DND-41 (cell line): ENCODE results near the gene AP1G2.

Experiments
- ATAC-seq: fragments of 200-7000 bp; cut with Tn5 transposase; 3 replicates; pipeline ENCODE4 v1.9.1; 2021; ENCODE audit warnings: low read depth; ENCODE audit not compliant: insufficient read depth
- DNase-seq: peaks from one replicate; pipeline ENCODE4 v3.0.0-alpha.2; 2020
- H2AFZ ChIP-seq: 2 replicates; pipeline ENCODE4 v1.6.0; 2012; ENCODE audit warnings: low read depth, low read length
- H3K27ac ChIP-seq: 2 replicates; pipeline ENCODE4 v1.5.1; 2012; ENCODE audit warnings: low read length, inconsistent platforms
- H3K27me3 ChIP-seq: fragments of 200-600 bp; sonication (generic); 2 replicates; pipeline ENCODE4 v1.6.0; 2012; ENCODE audit warnings: low read length, mild to moderate bottlenecking, inconsistent platforms; ENCODE audit not compliant: insufficient read depth, poor library complexity
- H3K36me3 ChIP-seq: 2 replicates; pipeline ENCODE4 v1.5.1; 2012; ENCODE audit warnings: low read length, inconsistent platforms; ENCODE audit not compliant: insufficient read depth
- H3K4me1 ChIP-seq: 2 replicates; pipeline ENCODE4 v1.5.1; 2012; ENCODE audit warnings: mild to moderate bottlenecking, low read length; ENCODE audit not compliant: insufficient read depth
- H3K4me2 ChIP-seq: 2 replicates; pipeline ENCODE4 v1.6.0; 2012; ENCODE audit warnings: mild to moderate bottlenecking, moderate library complexity, low read length, inconsistent platforms; ENCODE audit not compliant: insufficient read depth
- H3K4me3 ChIP-seq, 2 experiments: fragments of 200-600 bp in 1 of 2; shearing (Covaris generic) in 1 of 2; 2 replicates each; pipeline ENCODE4 v1.5.1; 2012 to 2016; ENCODE audit warnings: inconsistent platforms in 2 of 2, low read length in 2 of 2, mild to moderate bottlenecking in 2 of 2, low read depth in 1 of 2, moderate library complexity in 1 of 2
- H3K79me2 ChIP-seq: 2 replicates; pipeline ENCODE4 v1.6.0; 2012; ENCODE audit warnings: low read length, inconsistent platforms; ENCODE audit not compliant: insufficient read depth
- H3K9ac ChIP-seq: 2 replicates; pipeline ENCODE4 v1.6.0; 2012; ENCODE audit warnings: low read depth, mild to moderate bottlenecking, inconsistent platforms, low read length, moderate library complexity
- H3K9me3 ChIP-seq: 2 replicates; pipeline ENCODE4 v1.5.1; 2012; ENCODE audit warnings: low read length, moderate library complexity, mild to moderate bottlenecking, inconsistent platforms; ENCODE audit not compliant: insufficient read depth, severe bottlenecking
- H4K20me1 ChIP-seq: 2 replicates; pipeline ENCODE4 v1.6.0; 2012; ENCODE audit warnings: low read length; ENCODE audit not compliant: insufficient read depth
- EZH2 ChIP-seq: IDR thresholded peaks from 3 replicates; pipeline ENCODE4 v1.6.1; 2012; ENCODE audit warnings: borderline replicate concordance, low read depth, mild to moderate bottlenecking, moderate library complexity, low read length, inconsistent platforms; ENCODE audit not compliant: severe bottlenecking
- TF ChIP-seq, protein P1 (sequence below): IDR thresholded peaks from 2 replicates; pipeline ENCODE4 v1.5.1; 2012; ENCODE audit warnings: borderline replicate concordance, low read length, moderate library complexity, mild to moderate bottlenecking; ENCODE audit not compliant: poor library complexity, severe bottlenecking; ENCODE audit errors: extremely low read depth

AP1G2 gene

DNA sequence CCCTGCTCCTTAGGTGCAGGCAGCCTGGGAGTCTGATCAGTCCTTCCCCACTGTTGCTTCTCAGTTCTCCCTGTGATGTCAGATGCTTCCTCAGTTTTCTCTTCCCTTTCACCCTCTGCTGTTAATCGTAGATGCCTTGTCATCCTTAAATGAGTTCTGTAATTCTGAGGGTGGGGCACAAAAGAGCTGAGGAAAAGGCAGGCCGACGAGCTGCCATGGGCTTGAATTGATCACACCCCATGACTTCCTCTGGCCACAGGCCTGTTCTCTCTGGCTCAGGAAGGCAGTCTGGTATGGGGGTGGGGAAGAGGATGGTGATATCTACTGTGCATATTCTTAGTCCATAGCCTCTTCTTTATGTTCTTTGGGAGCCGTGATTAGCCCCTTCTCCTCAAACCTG, 5.2 kb upstream of the AP1G2 start:
- Histone ChIP-seq H3K79me2 (no peaks in the 10 kb centered on the region), H3K9ac (no peak overlapping the region), H3K9me3 (no peaks in the 10 kb centered on the region), H2AFZ (no peak overlapping the region), H3K4me3 (no peak overlapping the region), H3K36me3 (no peaks in the 10 kb centered on the region), H4K20me1 (no peaks in the 10 kb centered on the region), H3K27me3 (peaks cover 9% of the 10 kb centered on the region), H3K4me2 (no peak overlapping the region), H3K27ac (no peak overlapping the region), H3K4me1 (peaks cover 14% of the 10 kb centered on the region)
- DNase-seq (no peak), ATAC-seq (no peak)
- TF ChIP-seq EZH2: no peak
- TF ChIP-seq, protein P1, sequence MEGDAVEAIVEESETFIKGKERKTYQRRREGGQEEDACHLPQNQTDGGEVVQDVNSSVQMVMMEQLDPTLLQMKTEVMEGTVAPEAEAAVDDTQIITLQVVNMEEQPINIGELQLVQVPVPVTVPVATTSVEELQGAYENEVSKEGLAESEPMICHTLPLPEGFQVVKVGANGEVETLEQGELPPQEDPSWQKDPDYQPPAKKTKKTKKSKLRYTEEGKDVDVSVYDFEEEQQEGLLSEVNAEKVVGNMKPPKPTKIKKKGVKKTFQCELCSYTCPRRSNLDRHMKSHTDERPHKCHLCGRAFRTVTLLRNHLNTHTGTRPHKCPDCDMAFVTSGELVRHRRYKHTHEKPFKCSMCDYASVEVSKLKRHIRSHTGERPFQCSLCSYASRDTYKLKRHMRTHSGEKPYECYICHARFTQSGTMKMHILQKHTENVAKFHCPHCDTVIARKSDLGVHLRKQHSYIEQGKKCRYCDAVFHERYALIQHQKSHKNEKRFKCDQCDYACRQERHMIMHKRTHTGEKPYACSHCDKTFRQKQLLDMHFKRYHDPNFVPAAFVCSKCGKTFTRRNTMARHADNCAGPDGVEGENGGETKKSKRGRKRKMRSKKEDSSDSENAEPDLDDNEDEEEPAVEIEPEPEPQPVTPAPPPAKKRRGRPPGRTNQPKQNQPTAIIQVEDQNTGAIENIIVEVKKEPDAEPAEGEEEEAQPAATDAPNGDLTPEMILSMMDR: no peak

DNA sequence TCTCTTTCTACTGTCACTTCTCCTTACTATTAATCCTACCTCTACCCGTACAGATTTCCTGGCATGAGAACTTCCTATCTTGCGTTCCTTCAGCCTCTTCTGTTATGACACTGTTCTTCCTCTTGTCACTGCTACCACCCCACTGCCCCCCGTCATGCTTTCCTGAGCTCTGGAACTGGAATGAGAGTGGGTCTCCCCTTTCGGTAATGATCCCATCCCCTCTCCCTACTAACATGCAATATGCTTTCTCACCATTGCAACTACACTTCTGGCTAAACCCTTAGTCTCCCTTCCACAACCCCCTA, 4.9 kb upstream of the AP1G2 start:
- Histone ChIP-seq H3K9ac (no peak overlapping the region), H3K79me2 (no peaks in the 10 kb centered on the region; the same call in 1 of the 2 replicates), H3K4me1 (peaks cover 18% of the 10 kb centered on the region), H3K27me3 (peaks cover 9% of the 10 kb centered on the region), H4K20me1 (no peaks in the 10 kb centered on the region), H3K27ac (no peak overlapping the region), H3K9me3 (no peaks in the 10 kb centered on the region), H3K4me3 (no peak overlapping the region), H2AFZ (no peak overlapping the region), H3K36me3 (no peaks in the 10 kb centered on the region), H3K4me2 (no peak overlapping the region)
- TF ChIP-seq, protein P1: no peak
- TF ChIP-seq EZH2: no peak
- DNase-seq: no peak
- ATAC-seq: no peak

DNA sequence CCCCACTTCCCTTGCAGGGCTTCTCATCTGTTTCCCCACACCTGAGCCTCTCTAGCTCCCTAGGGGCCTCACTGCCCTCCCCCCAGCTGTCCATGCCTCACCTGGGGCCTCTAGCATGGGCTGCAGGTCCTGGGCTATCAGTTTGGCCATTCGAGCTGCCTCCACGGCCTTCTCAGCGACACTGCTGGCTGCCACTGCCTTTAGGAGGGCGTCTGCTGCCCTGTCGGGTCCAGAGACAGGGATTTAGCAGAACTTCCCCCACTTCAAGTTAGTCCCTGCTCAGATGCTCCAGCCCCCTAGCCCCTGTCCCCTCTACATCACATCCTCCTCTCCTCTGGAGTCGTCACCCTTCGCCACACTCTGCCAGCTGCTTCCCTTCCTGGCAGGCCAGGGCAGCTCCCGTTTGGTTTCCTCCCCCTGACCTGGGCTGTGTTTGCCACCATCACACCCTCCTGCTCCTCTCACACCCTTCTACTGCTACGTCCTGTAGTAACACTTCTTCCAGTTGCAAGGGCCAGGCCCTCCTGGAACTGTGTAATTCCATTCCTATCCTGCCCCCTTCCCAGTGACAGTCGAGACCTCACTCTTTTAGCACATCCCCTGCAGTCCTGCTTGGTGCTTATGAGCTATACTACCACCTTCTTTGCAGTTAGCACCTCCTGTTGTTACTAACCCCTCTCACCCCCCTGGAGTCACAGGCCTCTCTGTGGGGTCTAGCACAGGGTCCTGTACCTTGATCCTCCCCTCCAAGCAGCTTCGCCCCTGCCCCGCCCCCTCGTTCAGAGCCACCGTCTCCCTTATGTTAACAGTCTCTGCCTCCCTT, 4.3 kb upstream of the AP1G2 start:
- Histone ChIP-seq H2AFZ (no peak overlapping the region), H3K9me3 (no peaks in the 10 kb centered on the region), H3K4me3 (no peak overlapping the region), H3K4me1 (peaks cover 23% of the 10 kb centered on the region), H3K27ac (no peak overlapping the region), H4K20me1 (no peaks in the 10 kb centered on the region), H3K4me2 (no peak overlapping the region), H3K79me2 (peaks cover 4% of the 10 kb centered on the region), H3K27me3 (peaks cover 9% of the 10 kb centered on the region), H3K36me3 (peaks cover under 1% of the 10 kb centered on the region; the same call in 1 of the 2 replicates), H3K9ac (no peak overlapping the region)
- TF ChIP-seq, protein P1: no peak
- TF ChIP-seq EZH2: no peak
- no peak for DNase-seq
- ATAC-seq: no peak
